DOHH2 (cell line): Measurements from ENCODE around the gene DGCR2.
"Not testable (repeated sequence)": the region's sequence is repeated elsewhere in the genome, so short reads cannot be mapped to it uniquely, and the experiment has no call there.

ENCODE experiments used
- H3F3A ChIP-seq: fragments of 200-600 bp; sonication (generic), shearing (Covaris generic); 2 replicates; pipeline ENCODE4 v1.6.0; 2016; ENCODE audit warnings: antibody characterized with exemption, mild to moderate bottlenecking; ENCODE audit not compliant: control insufficient read depth, insufficient read depth
- H3K27ac ChIP-seq: fragments of 200-600 bp; sonication (generic); 2 replicates; pipeline ENCODE4 v1.5.1; 2014; ENCODE audit warnings: low read depth, mild to moderate bottlenecking, low read length, moderate library complexity
- H3K27me3 ChIP-seq: fragments of 200-600 bp; sonication (generic); 2 replicates; pipeline ENCODE4 v1.6.1; 2014; ENCODE audit warnings: mild to moderate bottlenecking, low read length, mixed read lengths; ENCODE audit not compliant: control insufficient read depth
- H3K36me3 ChIP-seq: fragments of 200-600 bp; sonication (generic); 2 replicates; pipeline ENCODE4 v1.6.1; 2014; ENCODE audit warnings: mild to moderate bottlenecking, low read length, moderate library complexity, mixed read lengths; ENCODE audit not compliant: control insufficient read depth
- H3K4me1 ChIP-seq: fragments of 200-600 bp; sonication (generic); 2 replicates; pipeline ENCODE4 v1.6.1; 2014; ENCODE audit warnings: mild to moderate bottlenecking, low read length, mixed read lengths; ENCODE audit not compliant: control insufficient read depth
- H3K4me2 ChIP-seq: fragments of 200-600 bp; sonication (generic); 2 replicates; pipeline ENCODE4 v1.6.0; 2014; ENCODE audit warnings: mild to moderate bottlenecking, low read length, moderate library complexity
- H3K4me3 ChIP-seq: fragments of 200-600 bp; sonication (generic); 2 replicates; pipeline ENCODE4 v1.5.1; 2014; ENCODE audit warnings: mild to moderate bottlenecking, low read length, mixed read lengths
- H3K79me2 ChIP-seq: fragments of 200-600 bp; sonication (generic); 2 replicates; pipeline ENCODE4 v1.6.1; 2014; ENCODE audit warnings: mild to moderate bottlenecking, low read length, mixed read lengths; ENCODE audit not compliant: control insufficient read depth
- H3K9me2 ChIP-seq: fragments of 200-600 bp; sonication (generic); replicated peaks from 2 replicates; pipeline ENCODE4 v1.6.1; 2014; ENCODE audit warnings: mild to moderate bottlenecking, low read length, mixed read lengths; ENCODE audit not compliant: control insufficient read depth
- H3K9me3 ChIP-seq: fragments of 200-600 bp; sonication (generic); 2 replicates; pipeline ENCODE4 v1.6.1; 2014; ENCODE audit warnings: antibody characterized with exemption, low read length, mixed read lengths; ENCODE audit not compliant: control insufficient read depth, insufficient read depth
- H4K20me1 ChIP-seq: fragments of 200-600 bp; sonication (generic); 2 replicates; pipeline ENCODE4 v1.6.0; 2014; ENCODE audit warnings: low read depth, mild to moderate bottlenecking, antibody characterized with exemption, low read length, moderate library complexity; ENCODE audit not compliant: control insufficient read depth, insufficient read depth
- CTCF ChIP-seq: fragments of 200-600 bp; sonication (generic); IDR thresholded peaks from one replicate; pipeline ENCODE4 v1.5.1; 2014; ENCODE audit warnings: antibody characterized with exemption, mild to moderate bottlenecking, low read depth, low read length; ENCODE audit not compliant: poor library complexity, severe bottlenecking
- EZH2phosphoT487 ChIP-seq: fragments of 200-600 bp; sonication (generic); IDR thresholded peaks from 2 replicates; pipeline ENCODE4 v1.6.1; 2017; ENCODE audit warnings: borderline replicate concordance, mild to moderate bottlenecking, antibody characterized with exemption, low read length, moderate library complexity, mixed read lengths

The DGCR2 gene

GRCh38 chr22:19004471-19004870, 117.7 kb downstream of the DGCR2 start:
- Histone ChIP-seq H4K20me1 (no peaks in the 10 kb centered on the region), H3K79me2 (no peaks in the 10 kb centered on the region), H3K4me3 (no peak overlapping the region), H3F3A (no peaks in the 10 kb centered on the region), H3K36me3 (no peaks in the 10 kb centered on the region), H3K27me3 (peaks cover 13% of the 10 kb centered on the region; the same call in 1 of the 2 replicates), H3K4me2 (no peak overlapping the region), H3K9me2 (no peaks in the 10 kb centered on the region), H3K9me3 (no peaks in the 10 kb centered on the region), H3K4me1 (no peaks in the 10 kb centered on the region), H3K27ac (no peak overlapping the region)
- TF ChIP-seq CTCF (no peak), EZH2phosphoT487 (no peak)

GRCh38 chr22:19003508-19003907, 118.7 kb downstream of the DGCR2 start:
- H3K9me2 ChIP-seq = no peaks in the 10 kb centered on the region
- no peaks in the 10 kb centered on the region for H3K79me2 ChIP-seq
- no peaks in the 10 kb centered on the region for H3K4me1 ChIP-seq
- no peak overlapping the region for H3K4me3 ChIP-seq
- TF ChIP-seq CTCF (no peak), EZH2phosphoT487 (no peak)
- no peaks in the 10 kb centered on the region for H3K9me3 ChIP-seq
- H3K4me2 ChIP-seq = no peak overlapping the region
- no peaks in the 10 kb centered on the region for H3F3A ChIP-seq
- no peak overlapping the region for H3K27ac ChIP-seq
- H3K36me3 ChIP-seq = no peaks in the 10 kb centered on the region
- H3K27me3 ChIP-seq = peaks cover 14% of the 10 kb centered on the region; the same call in 1 of the 2 replicates
- H4K20me1 ChIP-seq = no peaks in the 10 kb centered on the region

- H3K4me2 ChIP-seq = no peak overlapping the region
- H3K4me3 ChIP-seq = no peak overlapping the region
- no peaks in the 10 kb centered on the region for H3K4me1 ChIP-seq
- no peaks in the 10 kb centered on the region for H3F3A ChIP-seq
- no peaks in the 10 kb centered on the region for H4K20me1 ChIP-seq
- H3K9me2 ChIP-seq = no peaks in the 10 kb centered on the region
- TF ChIP-seq EZH2phosphoT487 (no peak), CTCF (no peak)
- no peaks in the 10 kb centered on the region for H3K9me3 ChIP-seq
- no peaks in the 10 kb centered on the region for H3K79me2 ChIP-seq
- no peak overlapping the region for H3K27ac ChIP-seq
- H3K36me3 ChIP-seq = no peaks in the 10 kb centered on the region
- H3K27me3 ChIP-seq = peaks cover 14% of the 10 kb centered on the region; the same call in 1 of the 2 replicates
These were observed 119.6 kb downstream of the DGCR2 start for GRCh38 chr22:19002684-19003038.

- H3K36me3 ChIP-seq = no peaks in the 10 kb centered on the region
- H3K4me1 ChIP-seq = no peaks in the 10 kb centered on the region
- no peak overlapping the region for H3K4me3 ChIP-seq
- no peaks in the 10 kb centered on the region for H4K20me1 ChIP-seq
- no peaks in the 10 kb centered on the region for H3K9me2 ChIP-seq
- H3F3A ChIP-seq = no peaks in the 10 kb centered on the region
- H3K4me2 ChIP-seq = no peak overlapping the region
- no peaks in the 10 kb centered on the region for H3K9me3 ChIP-seq
- no peaks in the 10 kb centered on the region for H3K79me2 ChIP-seq
- peaks cover 14% of the 10 kb centered on the region; the same call in 1 of the 2 replicates for H3K27me3 ChIP-seq
- no peak overlapping the region for H3K27ac ChIP-seq
- TF ChIP-seq CTCF = no peak
- TF ChIP-seq EZH2phosphoT487 = no peak
These were observed 121.0 kb downstream of the DGCR2 start for GRCh38 chr22:19001204-19001603.

- not testable (repeated sequence) for H3F3A ChIP-seq, H3K9me2 ChIP-seq, H3K4me3 ChIP-seq, H4K20me1 ChIP-seq, H3K4me1 ChIP-seq, H3K9me3 ChIP-seq, H3K4me2 ChIP-seq, H3K27ac ChIP-seq, H3K36me3 ChIP-seq, H3K79me2 ChIP-seq
- H3K27me3 ChIP-seq = peaks cover 14% of the 10 kb centered on the region; the same call in 1 of the 2 replicates
These were observed 122.1 kb downstream of the DGCR2 start for GRCh38 chr22:19000106-19000505.
